Activated effector memory CD4-positive, alpha-beta T cell treated with Interleukin-2 at 50 U/mL for 16 hours (primary cell): Measurements from ENCODE around the gene PARPBP.
A peak's percentile ranks its signal among the peaks of the same experiment; 100 is the strongest.
"Not testable (repeated sequence)": the region's sequence is repeated elsewhere in the genome, so short reads cannot be mapped to it uniquely, and the experiment has no call there.

Experiments used
- DNase-seq: peaks from one replicate; pipeline ENCODE4 v3.0.0-alpha.2; 2020

The PARPBP gene

GRCh38 chr12:102119674-102120563 lies at the start of gene PARPBP, which contains the start of gene NUP37:
Gene PARPBP (plus strand): TSS chr12:102120183. CDS start chr12:102123889, 3,706 bp downstream.
Gene NUP37 (minus strand): TSS chr12:102120114. CDS start chr12:102118518, 1,596 bp downstream.
- DNase-seq: peak; percentile 88

GRCh38 chr12:102072092-102072491 lies 47.9 kb upstream of the PARPBP start:
- not testable (repeated sequence) for DNase-seq

- DNase-seq: no peak
Measured at GRCh38 chr12:102080842-102081241, 39.1 kb upstream of the PARPBP start.

GRCh38 chr12:102089228-102089835 lies 30.7 kb upstream of the PARPBP start:
- not testable (repeated sequence) for DNase-seq

GRCh38 chr12:102093319-102093718 lies 26.7 kb upstream of the PARPBP start:
- DNase-seq: no peak

- no peak for DNase-seq
Measured at GRCh38 chr12:102095677-102096263, 24.2 kb upstream of the PARPBP start.

GRCh38 chr12:102096855-102097254 lies 23.1 kb upstream of the PARPBP start:
- DNase-seq: no peak

GRCh38 chr12:102106905-102107304 lies 13.1 kb upstream of the PARPBP start:
- no peak for DNase-seq

GRCh38 chr12:102107970-102108369 lies 12.0 kb upstream of the PARPBP start:
- DNase-seq: no peak

- no peak for DNase-seq
Measured at GRCh38 chr12:102110782-102111181, 9.2 kb upstream of the PARPBP start.

GRCh38 chr12:102114212-102114611 lies 5.8 kb upstream of the PARPBP start:
- DNase-seq: no peak

GRCh38 chr12:102116392-102116791 lies 3.6 kb upstream of the PARPBP start:
- no peak for DNase-seq

GRCh38 chr12:102118874-102119273 lies 1.1 kb upstream of the PARPBP start:
- no peak for DNase-seq

GRCh38 chr12:102120564-102120873 lies 536 bp downstream of the PARPBP start:
- no peak for DNase-seq

GRCh38 chr12:102120886-102121285 lies 903 bp downstream of the PARPBP start:
- no peak for DNase-seq

GRCh38 chr12:102121328-102121727 lies 1.3 kb downstream of the PARPBP start:
- not testable (repeated sequence) for DNase-seq

- DNase-seq: not testable (repeated sequence)
Measured at GRCh38 chr12:102130720-102131119, 10.7 kb downstream of the PARPBP start.

- DNase-seq: not testable (repeated sequence)
Measured at GRCh38 chr12:102131442-102131841, 11.5 kb downstream of the PARPBP start.

- not testable (repeated sequence) for DNase-seq
Measured at GRCh38 chr12:102137619-102138018, 17.6 kb downstream of the PARPBP start.

- DNase-seq: not testable (repeated sequence)
Measured at GRCh38 chr12:102142866-102143373, 22.9 kb downstream of the PARPBP start.

GRCh38 chr12:102144221-102144620 lies 24.2 kb downstream of the PARPBP start:
- DNase-seq: no peak

GRCh38 chr12:102147062-102147587 lies 27.1 kb downstream of the PARPBP start:
- DNase-seq: not testable (repeated sequence)

GRCh38 chr12:102155206-102155605 lies 35.2 kb downstream of the PARPBP start:
- DNase-seq: not testable (repeated sequence)
